Prostate gland (tissue), 2 donors: Measurements from ENCODE around the gene PKNOX2. TPM values are rescaled to one million over a fixed set of nuclear protein-coding genes. Genes with fewer than 3 reads are reported as not detected.
A peak's percentile ranks its signal among the peaks of the same experiment; 100 is the strongest.

ENCODE experiments used
- DNase-seq: peaks from one replicate; pipeline ENCODE4 v3.0.0-alpha.2; 2019; ENCODE audit warnings: low spot score
- H3K27ac ChIP-seq, 2 donors: fragments of 200-600 bp; sonication (generic); 2 replicates each; pipeline ENCODE4 v1.5.1; 2017 to 2019
- H3K27me3 ChIP-seq: fragments of 200-600 bp; sonication (generic); replicated peaks from 2 replicates; pipeline ENCODE4 v1.5.1; 2019; ENCODE audit not compliant: insufficient read depth
- H3K36me3 ChIP-seq, 2 donors: fragments of 200-600 bp; sonication (generic); 1 replicate in 1 of 2; 2 replicates in 1 of 2; pipeline versions ENCODE4 v1.5.1 to v1.8.1; 2017 to 2019
- H3K4me1 ChIP-seq: fragments of 200-600 bp; sonication (generic); replicated peaks from 2 replicates; pipeline ENCODE4 v1.5.1; 2019
- H3K4me3 ChIP-seq, 2 donors: fragments of 200-600 bp; sonication (generic); 2 replicates each; pipeline ENCODE4 v1.5.1; 2017 to 2019
- H3K9me3 ChIP-seq: fragments of 200-600 bp; sonication (generic); 2 replicates; pipeline ENCODE4 v1.5.1; 2017
- CTCF ChIP-seq, 4 experiments: fragments of 200-600 bp in 2 of 4; fragments of 450-650 bp in 2 of 4; sonication (generic) in 2 of 4; IDR thresholded peaks; 1 replicate in 3 of 4; 2 replicates in 1 of 4; pipeline ENCODE4 v1.5.1; 2016 to 2019; ENCODE audit warnings: antibody characterized with exemption in 4 of 4, mild to moderate bottlenecking in 2 of 4, moderate library complexity in 2 of 4
- POLR2A ChIP-seq: fragments of 450-650 bp; IDR thresholded peaks from one replicate; pipeline ENCODE4 v1.6.1; 2016; ENCODE audit warnings: antibody characterized with exemption, mild to moderate bottlenecking
- POLR2AphosphoS5 ChIP-seq: sonication (generic); formaldehyde crosslinking; IDR thresholded peaks from one replicate; pipeline ENCODE4 v1.6.1; 2017; ENCODE audit warnings: antibody characterized with exemption
- WGBS: methylation state at CpG from one replicate; pipeline ENCODE4 v1.1.5; 2018; 5-methylcytosine and 5-hydroxymethylcytosine counted together
- intact Hi-C: fragments of 100-400 bp; cut with DNase I; formaldehyde crosslinking; loops from one replicate; pipeline ENCODE4 v1.14.2; 2022
- total RNA-seq, 2 donors: library from RNA; depleted of rRNA; stranded (reverse); fragments of >200 nt; gene quantifications; one replicate each; pipeline ENCODE4 v1.1.0, GENCODE V29; 2016

Gene PKNOX2
- total RNA-seq, 2 donors from 2014 or later: 12.3 to 14.7 TPM

GRCh38 chr11:125297346-125297915 is 132.9 kb downstream of the PKNOX2 start:
- no peaks in the 10 kb centered on the region for H3K27me3 ChIP-seq
- TF ChIP-seq POLR2A (no peak), POLR2AphosphoS5 (no peak), CTCF (IDR thresholded peaks at IDR 0.05) (no peak)
- intact Hi-C loops: no loop called here
- H3K36me3 ChIP-seq: no peaks in the 10 kb centered on the region
- WGBS: 86% methylated on average over 7 of the region's 7 CpGs
- H3K9me3 ChIP-seq: no peaks in the 10 kb centered on the region
- DNase-seq: no peak
- no peak overlapping the region for H3K27ac ChIP-seq
- no peak overlapping the region for H3K4me3 ChIP-seq
- H3K4me1 ChIP-seq: no peaks in the 10 kb centered on the region

GRCh38 chr11:125299061-125299615 is 134.6 kb downstream of the PKNOX2 start:
- DNase-seq: no peak
- no peaks in the 10 kb centered on the region for H3K36me3 ChIP-seq
- TF ChIP-seq POLR2AphosphoS5 (no peak), POLR2A (no peak), CTCF (IDR thresholded peaks at IDR 0.05) (no peak)
- H3K9me3 ChIP-seq: no peaks in the 10 kb centered on the region
- WGBS: 94% methylated on average over 8 of the region's 8 CpGs
- no peaks in the 10 kb centered on the region for H3K4me1 ChIP-seq
- no peak overlapping the region for H3K4me3 ChIP-seq
- no peak overlapping the region for H3K27ac ChIP-seq
- intact Hi-C loops: no loop called here
- no peaks in the 10 kb centered on the region for H3K27me3 ChIP-seq

GRCh38 chr11:125299821-125300220 is 135.3 kb downstream of the PKNOX2 start:
- H3K9me3 ChIP-seq: no peaks in the 10 kb centered on the region
- 96% methylated on average over 9 of the region's 9 CpGs for WGBS
- H3K27ac ChIP-seq: no peak overlapping the region
- no peak for DNase-seq
- H3K36me3 ChIP-seq: no peaks in the 10 kb centered on the region
- no peaks in the 10 kb centered on the region for H3K4me1 ChIP-seq
- no peaks in the 10 kb centered on the region for H3K27me3 ChIP-seq
- TF ChIP-seq POLR2AphosphoS5: no peak
- TF ChIP-seq POLR2A: no peak
- TF ChIP-seq CTCF (IDR thresholded peaks at IDR 0.05): no peak
- H3K4me3 ChIP-seq: no peak overlapping the region
- intact Hi-C loops: no loop called here

GRCh38 chr11:125300791-125301218 is 136.3 kb downstream of the PKNOX2 start:
- peak; percentile 41 for DNase-seq
- H3K4me1 ChIP-seq: no peaks in the 10 kb centered on the region
- no peak for TF ChIP-seq CTCF (IDR thresholded peaks at IDR 0.05)
- peak; percentile 52 for TF ChIP-seq POLR2AphosphoS5
- TF ChIP-seq POLR2A: no peak
- intact Hi-C loops: no loop called here
- WGBS: 27% methylated on average over 3 of the region's 3 CpGs
- H3K4me3 ChIP-seq: no peak overlapping the region
- no peaks in the 10 kb centered on the region for H3K27me3 ChIP-seq
- H3K9me3 ChIP-seq: no peaks in the 10 kb centered on the region
- no peaks in the 10 kb centered on the region for H3K36me3 ChIP-seq
- H3K27ac ChIP-seq: no peak overlapping the region

- 46% methylated on average over 3 of the region's 3 CpGs for WGBS
- no peaks in the 10 kb centered on the region for H3K9me3 ChIP-seq
- no peak overlapping the region for H3K27ac ChIP-seq
- H3K27me3 ChIP-seq: no peaks in the 10 kb centered on the region
- no peak overlapping the region for H3K4me3 ChIP-seq
- intact Hi-C loops: no loop called here
- no peaks in the 10 kb centered on the region for H3K4me1 ChIP-seq
- DNase-seq: no peak
- TF ChIP-seq CTCF (IDR thresholded peaks at IDR 0.05) (no peak), POLR2AphosphoS5 (no peak), POLR2A (no peak)
- H3K36me3 ChIP-seq: no peaks in the 10 kb centered on the region
Observed at GRCh38 chr11:125301346-125301745, 136.8 kb downstream of the PKNOX2 start.
